Natural killer cell treated with Interleukin-12 subunit alpha and Interleukin-12 subunit beta and Interleukin-15 and Interleukin-18, amount 100 ng/mL, for 72 hours (primary cell): ENCODE data around the gene NME3. TPM values are rescaled to one million over a fixed set of nuclear protein-coding genes. Genes with fewer than 3 reads are reported as not detected.

Experiments
- ATAC-seq, 2 donors: fragments of 150-1000 bp; cut with Tn5 transposase in 1 of 2; sonication (Bioruptor Pico), chemical (Tn5 transposase) in 1 of 2; 2 replicates each; pipeline ENCODE4 v1.10.0; 2021
- DNase-seq: peaks from one replicate; pipeline ENCODE4 v3.0.0; 2022; ENCODE audit warnings: low spot score
- H3K27ac Mint-ChIP-seq, 2 donors: 1 replicate in 1 of 2; 2 replicates in 1 of 2; pipeline ENCODE4 v1.8.0; 2022; ENCODE audit warnings: mixed read lengths in 2 of 2, mild to moderate bottlenecking in 1 of 2, moderate library complexity in 1 of 2
- H3K27me3 Mint-ChIP-seq, 2 donors: 1 replicate in 1 of 2; 2 replicates in 1 of 2; pipeline ENCODE4 v1.8.0; 2022; ENCODE audit warnings: mixed read lengths in 2 of 2
- H3K36me3 Mint-ChIP-seq: one replicate; pipeline ENCODE4 v1.8.0; 2022; ENCODE audit warnings: mixed read lengths
- H3K4me1 Mint-ChIP-seq, 2 donors: 1 replicate in 1 of 2; 2 replicates in 1 of 2; pipeline ENCODE4 v1.8.0; 2022; ENCODE audit warnings: low read depth in 2 of 2, mixed read lengths in 2 of 2, mild to moderate bottlenecking in 1 of 2
- H3K4me3 Mint-ChIP-seq: one replicate; pipeline ENCODE4 v1.8.0; 2022; ENCODE audit warnings: mixed read lengths
- H3K9me3 Mint-ChIP-seq: 2 replicates; pipeline ENCODE4 v1.8.0; 2022; ENCODE audit warnings: mixed read lengths
- total RNA-seq, 2 donors: library from RNA; stranded (reverse); gene quantifications; one replicate each; pipeline ENCODE4 v1.2.3, GENCODE V29; 2022

The NME3 gene
- total RNA-seq, 2 donors from 2014 or later = 37.4 to 46.4 TPM

GRCh38 chr16:1780677-1781072 is 9.3 kb upstream of the NME3 start:
- no peak for DNase-seq
- Mint-ChIP-seq H3K9me3 (no peaks in the 10 kb centered on the region), H3K4me1 (peaks cover 14 to 15% of the 10 kb centered on the region in 2 donors), H3K27ac (no peak overlapping the region), H3K4me3 (no peak overlapping the region), H3K36me3 (no peaks in the 10 kb centered on the region), H3K27me3 (no peaks in the 10 kb centered on the region)
- ATAC-seq = no peak

GRCh38 chr16:1779741-1780676 is 8.7 kb upstream of the NME3 start:
- DNase-seq (no peak), ATAC-seq (no peak)
- Mint-ChIP-seq H3K4me1 (peaks cover 11 to 14% of the 10 kb centered on the region in 2 donors), H3K9me3 (no peaks in the 10 kb centered on the region), H3K4me3 (no peak overlapping the region), H3K27me3 (no peaks in the 10 kb centered on the region), H3K27ac (no peak overlapping the region), H3K36me3 (no peaks in the 10 kb centered on the region)

- H3K36me3 Mint-ChIP-seq = no peaks in the 10 kb centered on the region
- no peak overlapping the region for H3K4me3 Mint-ChIP-seq
- no peak for DNase-seq
- H3K27me3 Mint-ChIP-seq = no peaks in the 10 kb centered on the region
- H3K27ac Mint-ChIP-seq = no peak overlapping the region
- H3K9me3 Mint-ChIP-seq = no peaks in the 10 kb centered on the region
- ATAC-seq = no peak
- peaks cover 10 to 14% of the 10 kb centered on the region in 2 donors for H3K4me1 Mint-ChIP-seq
Observed at GRCh38 chr16:1779234-1779701, 7.9 kb upstream of the NME3 start.

GRCh38 chr16:1778200-1779179 is 7.1 kb upstream of the NME3 start:
- H3K4me1 Mint-ChIP-seq = peaks cover 10 to 14% of the 10 kb centered on the region in 2 donors
- no peaks in the 10 kb centered on the region for H3K27me3 Mint-ChIP-seq
- H3K9me3 Mint-ChIP-seq = no peaks in the 10 kb centered on the region
- no peak overlapping the region for H3K27ac Mint-ChIP-seq
- H3K36me3 Mint-ChIP-seq = no peaks in the 10 kb centered on the region
- ATAC-seq (no peak), DNase-seq (no peak)
- no peak overlapping the region for H3K4me3 Mint-ChIP-seq

- no peaks in the 10 kb centered on the region for H3K9me3 Mint-ChIP-seq
- DNase-seq (no peak), ATAC-seq (no peak)
- peaks cover 10% of the 10 kb centered on the region in 2 donors for H3K4me1 Mint-ChIP-seq
- H3K36me3 Mint-ChIP-seq = no peaks in the 10 kb centered on the region
- no peak overlapping the region for H3K27ac Mint-ChIP-seq
- H3K4me3 Mint-ChIP-seq = no peak overlapping the region
- no peaks in the 10 kb centered on the region for H3K27me3 Mint-ChIP-seq
Observed at GRCh38 chr16:1777375-1778199, 6.2 kb upstream of the NME3 start.

GRCh38 chr16:1776991-1777374 is 5.6 kb upstream of the NME3 start:
- Mint-ChIP-seq H3K36me3 (peaks cover 4% of the 10 kb centered on the region), H3K4me3 (no peak overlapping the region), H3K9me3 (no peaks in the 10 kb centered on the region), H3K27me3 (no peaks in the 10 kb centered on the region), H3K27ac (no peak overlapping the region), H3K4me1 (peaks cover 15% of the 10 kb centered on the region in 2 donors)
- no peak for DNase-seq
- no peak for ATAC-seq

GRCh38 chr16:1776672-1776955 is 5.3 kb upstream of the NME3 start:
- Mint-ChIP-seq H3K36me3 (peaks cover 6% of the 10 kb centered on the region), H3K4me1 (peaks cover 15 to 16% of the 10 kb centered on the region in 2 donors), H3K27me3 (no peaks in the 10 kb centered on the region), H3K4me3 (no peak overlapping the region), H3K27ac (no peak overlapping the region), H3K9me3 (no peaks in the 10 kb centered on the region)
- DNase-seq = no peak
- no peak for ATAC-seq

GRCh38 chr16:1775846-1776671 is 4.7 kb upstream of the NME3 start:
- no peak overlapping the region for H3K4me3 Mint-ChIP-seq
- no peaks in the 10 kb centered on the region for H3K9me3 Mint-ChIP-seq
- H3K27ac Mint-ChIP-seq = no peak overlapping the region
- no peaks in the 10 kb centered on the region for H3K27me3 Mint-ChIP-seq
- ATAC-seq (no peak), DNase-seq (no peak)
- peaks cover 6% of the 10 kb centered on the region for H3K36me3 Mint-ChIP-seq
- H3K4me1 Mint-ChIP-seq = peaks cover 10 to 12% of the 10 kb centered on the region in 2 donors

- Mint-ChIP-seq H3K27ac (no peak overlapping the region), H3K4me1 (peaks cover 10 to 11% of the 10 kb centered on the region in 2 donors), H3K4me3 (no peak overlapping the region), H3K36me3 (peaks cover 6% of the 10 kb centered on the region), H3K27me3 (no peaks in the 10 kb centered on the region), H3K9me3 (no peaks in the 10 kb centered on the region)
- ATAC-seq = no peak
- no peak for DNase-seq
Observed at GRCh38 chr16:1775006-1775845, 3.9 kb upstream of the NME3 start.

- Mint-ChIP-seq H3K4me1 (peaks cover 11 to 12% of the 10 kb centered on the region in 2 donors), H3K9me3 (no peaks in the 10 kb centered on the region), H3K4me3 (no peak overlapping the region), H3K27ac (no peak overlapping the region), H3K27me3 (no peaks in the 10 kb centered on the region), H3K36me3 (peaks cover 6% of the 10 kb centered on the region)
- ATAC-seq = no peak
- DNase-seq = no peak
Observed at GRCh38 chr16:1774448-1774780, 3.1 kb upstream of the NME3 start.

- ATAC-seq = no peak
- Mint-ChIP-seq H3K4me3 (peak overlapping the region; percentile 96), H3K27me3 (no peaks in the 10 kb centered on the region), H3K4me1 (peaks cover 8 to 12% of the 10 kb centered on the region in 2 donors), H3K27ac (peak overlapping the region in 1 of 2 donors; percentile 43), H3K9me3 (no peaks in the 10 kb centered on the region), H3K36me3 (peaks cover 6% of the 10 kb centered on the region)
- DNase-seq = no peak
Observed at GRCh38 chr16:1773703-1774447, 2.5 kb upstream of the NME3 start.
